Activated T-cell treated with anti-CD3 and anti-CD28 coated beads for 24 hours (primary cell): ENCODE data around the gene ZNF813.
A peak's percentile ranks its signal among the peaks of the same experiment; 100 is the strongest.

Experiments
- DNase-seq: peaks from one replicate; pipeline ENCODE4 v3.0.0-alpha.2; 2020; ENCODE audit warnings: low read depth

Gene ZNF813

GRCh38 chr19:53520547-53521372 is 53.2 kb downstream of the ZNF813 start:
- peak; percentile 84 for DNase-seq

DNA sequence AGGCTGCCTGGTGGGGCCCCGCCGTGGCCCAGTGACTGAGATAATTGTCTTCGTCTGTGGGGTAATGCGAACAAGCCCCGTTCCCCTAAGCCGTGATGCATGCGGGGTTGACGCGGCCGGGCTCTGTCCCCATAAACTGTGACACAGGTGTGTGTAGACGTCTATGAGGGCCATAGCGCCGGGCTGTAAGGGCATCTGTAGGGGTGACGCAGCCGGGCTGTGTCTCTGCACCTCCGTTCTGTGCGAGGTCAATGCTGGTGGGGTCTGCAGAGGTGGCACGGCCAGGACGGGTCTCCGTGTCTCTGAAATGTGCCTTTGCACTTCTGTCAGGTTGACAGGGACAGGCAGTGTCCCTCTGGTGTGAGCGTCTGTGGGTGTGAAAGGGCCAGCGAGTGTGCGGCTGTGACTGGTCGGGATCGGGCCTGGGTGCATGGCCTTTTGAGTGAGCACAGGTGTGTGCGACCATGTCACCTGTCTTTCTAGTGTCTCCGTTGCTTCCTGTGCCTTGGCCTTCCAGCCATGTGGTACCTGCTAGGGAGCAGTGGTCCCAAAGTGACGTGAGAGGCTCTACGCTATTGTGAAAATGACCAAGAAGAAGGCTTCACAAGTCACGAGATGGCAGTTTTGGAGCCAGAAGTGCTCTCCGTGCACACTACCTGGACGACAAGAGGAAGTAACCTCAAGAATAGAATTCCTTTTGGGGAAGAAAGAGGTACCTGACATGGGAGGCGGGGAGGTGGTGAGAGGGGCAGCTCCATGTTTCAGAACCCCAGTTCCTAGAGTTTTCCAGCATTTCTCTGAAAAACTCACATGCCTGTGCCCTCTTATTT is 54.1 kb downstream of the ZNF813 start:
- DNase-seq, result no peak

- no peak for DNase-seq
These were observed 58.4 kb downstream of the ZNF813 start for GRCh38 chr19:53525922-53526321.

GRCh38 chr19:53530622-53531021 is 63.1 kb downstream of the ZNF813 start:
- no peak for DNase-seq

DNA sequence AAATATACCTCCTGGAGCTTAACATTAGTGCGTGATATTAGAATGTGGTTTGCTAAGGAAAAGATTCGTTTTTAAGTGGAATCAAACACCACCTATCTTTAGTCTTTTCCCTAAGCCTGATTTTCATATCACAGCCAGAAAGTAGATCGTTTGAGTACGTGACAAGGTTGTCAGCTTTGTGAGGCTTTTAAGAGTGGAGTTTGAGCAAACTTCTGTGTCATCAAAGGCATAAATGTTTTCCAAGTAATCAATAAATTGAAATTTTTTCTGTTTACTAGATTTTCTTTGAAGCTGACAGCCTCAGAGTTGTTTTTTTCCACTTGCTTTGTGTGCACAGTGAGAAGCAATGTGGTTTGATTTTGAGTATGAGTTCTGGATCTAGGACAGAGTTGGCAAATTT is 63.9 kb downstream of the ZNF813 start:
- DNase-seq, result no peak

DNA sequence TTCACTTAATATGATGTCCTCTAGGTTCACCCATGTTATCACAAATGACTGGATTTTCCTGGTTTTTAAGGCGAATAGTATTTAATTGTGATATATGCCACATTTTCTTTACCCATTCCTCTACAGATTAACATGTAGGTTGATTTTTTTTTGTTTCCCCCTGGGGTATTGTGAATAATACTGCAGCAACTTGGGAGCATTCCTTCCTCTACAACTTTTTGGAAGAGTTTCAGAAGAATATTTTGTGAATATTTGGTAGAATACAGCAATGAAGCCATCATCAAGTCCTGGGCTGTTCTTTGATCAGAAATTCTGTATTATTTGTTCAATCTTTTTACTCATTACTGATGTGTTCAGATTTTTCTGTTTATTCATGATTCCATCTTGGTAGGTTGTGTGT is 64.8 kb downstream of the ZNF813 start:
- no peak for DNase-seq

GRCh38 chr19:53536225-53536548 is 68.7 kb downstream of the ZNF813 start:
- no peak for DNase-seq

DNA sequence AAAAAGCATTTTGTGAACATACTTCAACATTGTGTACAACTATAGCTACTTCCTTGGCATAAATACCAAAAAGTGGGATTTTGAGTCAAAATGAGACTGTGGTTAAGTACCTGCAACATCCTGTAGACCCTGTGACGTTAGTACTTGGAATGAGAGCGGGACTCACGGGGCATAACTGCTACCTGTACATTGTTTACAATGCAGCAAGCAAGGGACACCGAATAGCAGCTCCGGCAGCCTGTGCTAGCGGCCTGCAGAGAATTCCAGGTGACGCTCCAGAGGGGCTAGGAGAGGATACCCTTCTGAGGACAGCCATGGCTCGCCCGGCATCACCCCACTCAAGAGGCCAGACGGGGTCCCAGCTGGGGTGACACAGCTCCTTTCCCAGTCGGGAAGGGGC is 69.6 kb downstream of the ZNF813 start:
- DNase-seq, result no peak

DNA sequence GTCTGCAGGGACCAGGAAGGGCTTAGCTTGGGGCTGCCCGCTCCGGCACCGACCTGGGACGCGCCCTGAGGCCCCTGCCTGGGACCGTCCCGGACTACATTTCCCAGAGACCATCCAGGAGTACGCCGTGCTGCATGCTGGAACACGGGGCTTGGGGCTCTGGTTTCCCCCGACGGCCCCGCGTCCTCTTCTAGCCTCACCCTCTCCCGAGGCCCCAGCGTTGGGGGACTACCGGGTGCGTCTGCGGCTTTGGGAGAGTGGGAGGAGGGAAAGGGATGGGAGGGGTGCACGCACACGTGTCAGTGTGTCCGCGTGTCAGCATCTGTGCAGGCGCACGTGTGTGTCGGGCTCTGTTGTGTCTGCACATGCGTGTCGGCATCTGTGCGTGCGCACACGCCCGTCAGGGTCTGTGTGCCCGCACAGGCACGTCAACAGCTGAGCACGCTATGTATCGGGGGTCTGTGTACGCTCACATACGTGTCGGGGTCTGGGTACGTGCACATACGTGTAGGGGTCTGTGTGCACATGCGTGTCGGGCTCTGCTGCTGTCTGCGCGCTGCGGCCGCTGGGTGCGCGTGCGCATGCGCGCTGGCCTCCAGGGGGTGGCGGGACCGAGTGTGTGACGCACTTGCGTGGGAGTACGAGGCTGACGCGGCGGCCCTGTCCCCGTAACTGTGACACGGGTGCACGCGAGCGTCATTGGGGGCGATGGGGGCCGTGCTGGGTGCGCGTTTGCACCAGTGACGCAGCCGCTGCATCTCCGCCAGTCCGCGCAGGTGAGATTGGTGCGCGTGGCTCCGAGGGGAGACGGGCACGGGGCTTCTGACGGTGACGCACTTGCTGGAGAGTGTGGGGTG is 70.2 kb downstream of the ZNF813 start, which contains the start of gene ZNF331:
Gene ZNF331 (plus strand): TSS at position 625 of the 857 bp plus-strand sequence. CDS start 31,232 bp downstream, outside the sequence.
- peak; percentile 84 for DNase-seq

GRCh38 chr19:53538378-53539109 is 71.0 kb downstream of the ZNF813 start:
- no peak for DNase-seq

DNA sequence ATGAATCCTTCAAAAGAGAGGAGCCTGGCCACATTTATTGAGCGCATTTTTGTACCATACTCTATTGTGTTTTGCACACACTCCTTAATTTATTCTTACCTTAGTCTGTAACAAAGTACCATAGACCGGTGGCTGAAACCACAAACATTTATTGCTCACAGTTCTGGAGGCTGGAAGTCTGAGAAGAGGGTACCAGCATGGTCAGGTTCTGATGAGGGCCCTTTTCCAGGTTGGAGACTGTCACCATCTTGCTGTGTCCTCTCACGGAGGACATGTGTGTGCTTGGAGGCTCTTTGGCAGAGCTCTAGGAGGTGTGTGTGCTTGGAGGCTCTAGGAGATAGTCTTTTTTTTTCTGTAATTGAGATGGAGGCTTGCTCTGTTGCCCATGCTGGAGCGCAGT is 72.6 kb downstream of the ZNF813 start:
- DNase-seq, result no peak

DNA sequence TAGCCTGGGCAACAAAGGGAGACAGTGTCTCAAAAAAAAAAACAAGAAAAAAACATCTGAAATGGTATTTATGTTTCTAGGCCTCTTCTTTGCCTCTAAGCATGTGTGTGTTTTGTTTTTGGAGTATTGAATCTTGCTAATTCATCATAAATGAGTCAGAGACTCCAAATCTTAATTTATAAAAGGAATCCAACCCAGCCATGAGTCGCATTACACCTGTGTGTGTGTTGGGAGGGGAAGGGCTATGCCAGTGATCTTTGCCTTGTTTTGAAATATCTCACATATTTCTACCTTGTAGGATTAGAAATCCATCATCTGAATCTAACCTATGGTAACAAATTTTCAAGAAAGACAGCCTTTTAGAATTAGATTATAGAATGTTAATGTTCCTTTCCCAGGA is 74.4 kb downstream of the ZNF813 start:
- DNase-seq, result no peak

DNA sequence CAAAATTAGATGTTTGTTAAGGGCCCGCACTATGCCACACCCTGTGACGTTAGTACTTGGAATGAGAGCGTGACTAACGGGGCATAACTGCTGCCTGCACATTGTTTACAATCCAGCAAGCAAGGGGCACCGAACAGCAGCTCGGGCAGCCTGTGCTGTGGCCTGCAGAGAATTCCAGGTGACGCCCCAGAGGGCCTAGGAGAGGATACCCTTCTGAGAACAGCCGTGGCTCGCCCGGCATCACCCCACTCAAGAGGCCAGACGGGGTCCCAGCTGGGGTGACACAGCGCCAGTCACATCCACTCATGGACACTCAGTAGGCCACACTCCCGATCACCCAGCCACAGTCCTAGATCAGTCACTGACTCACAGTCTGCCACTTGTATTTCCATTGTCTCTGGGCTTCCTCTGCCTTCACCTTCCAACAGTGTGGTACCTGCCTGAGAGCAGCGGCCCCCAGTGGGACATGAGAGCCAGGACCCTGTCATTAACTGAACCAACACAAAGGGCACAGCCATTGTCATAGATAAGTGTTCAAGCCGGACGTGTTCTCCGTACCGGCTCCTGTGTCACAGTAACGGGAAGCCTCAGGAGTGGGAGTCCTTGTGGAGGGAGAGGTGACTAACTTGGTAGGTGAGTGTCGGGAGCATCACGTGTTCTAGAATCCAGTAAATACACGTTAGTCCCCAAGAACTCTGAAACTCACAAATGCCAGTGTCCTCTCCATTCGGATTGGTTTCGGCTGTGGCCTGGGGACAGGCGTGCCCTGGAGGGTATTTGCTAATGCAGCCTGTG is 77.9 kb downstream of the ZNF813 start:
- no peak for DNase-seq
